Endothelial cell of umbilical vein (primary cell): ENCODE results near the gene TGFB1. TPM values are rescaled to one million over a fixed set of nuclear protein-coding genes. Genes with fewer than 3 reads are reported as not detected.
A peak's percentile ranks its signal among the peaks of the same experiment; 100 is the strongest.

Experiments
- BruUV-seq: library from RNA; stranded (reverse); fragments of 400-500 nt; replicated peaks from 2 replicates; lab custom pipeline; 2021; lab: Mats Ljungman, UMichigan
- CTCF ChIA-PET: fragments of 300-600, 350-600 bp; sonication (Branson Sonifier 250); formaldehyde crosslinking; loops from one replicate; lab custom pipeline; 2021; ENCODE audit warnings: antibody characterized with exemption, inconsistent platforms; lab: Charles Lee
- POLR2A ChIA-PET: fragments of 300-600, 350-600 bp; sonication (Branson Sonifier 250); formaldehyde crosslinking; loops from one replicate; lab custom pipeline; 2021; ENCODE audit warnings: antibody characterized with exemption, inconsistent platforms; lab: Charles Lee
- DNase-seq: peaks from one replicate; pipeline ENCODE4 v3.0.0-alpha.2; 2011; ENCODE audit warnings: low read depth, low spot score
- FAIRE-seq: peaks from 2 replicates; lab custom pipeline; 2011; peaks lifted over from hg19 to GRCh38; lab: Jason Lieb, UNC
- H2AFZ ChIP-seq: 2 replicates; pipeline ENCODE4 v1.6.0; 2012; ENCODE audit warnings: low read depth, low read length, control low read depth, inconsistent platforms
- H3K27ac ChIP-seq: 2 replicates; pipeline ENCODE4 v1.5.1; 2011; ENCODE audit warnings: low read depth, mild to moderate bottlenecking, control low read depth, low read length, moderate library complexity; ENCODE audit not compliant: insufficient read depth
- H3K27me3 ChIP-seq, 2 experiments: 2 replicates each; pipeline versions ENCODE4 v1.6.0 to v1.6.1; 2011; ENCODE audit warnings: low read length in 2 of 2, mixed read lengths in 1 of 2; ENCODE audit not compliant: control insufficient read depth in 2 of 2, insufficient read depth in 2 of 2
- H3K36me3 ChIP-seq, 2 experiments: 2 replicates in 1 of 2; 3 replicates in 1 of 2; pipeline ENCODE4 v1.5.1; 2011; ENCODE audit warnings: low read length in 2 of 2, mild to moderate bottlenecking in 1 of 2, moderate library complexity in 1 of 2; ENCODE audit not compliant: control insufficient read depth in 2 of 2, insufficient read depth in 2 of 2; ENCODE audit errors: extremely low read depth in 1 of 2
- H3K4me1 ChIP-seq: 3 replicates; pipeline ENCODE4 v1.5.1; 2011; ENCODE audit warnings: mild to moderate bottlenecking, low read length; ENCODE audit not compliant: control insufficient read depth, insufficient read depth; ENCODE audit errors: extremely low read depth
- H3K4me2 ChIP-seq: 2 replicates; pipeline ENCODE4 v1.6.1; 2011; ENCODE audit warnings: low read length, control low read depth, mixed read lengths; ENCODE audit not compliant: insufficient read depth
- H3K4me3 ChIP-seq, 3 experiments: fragments of 200-600 bp in 1 of 3; sonication (generic), shearing (Covaris generic) in 1 of 3; replicated peaks in 1 of 3; 2 replicates each; pipeline ENCODE4 v1.5.1; 2011 to 2016; ENCODE audit warnings: control low read depth in 3 of 3, low read length in 3 of 3, mild to moderate bottlenecking in 2 of 3, inconsistent platforms in 1 of 3, low read depth in 1 of 3, moderate library complexity in 1 of 3; ENCODE audit not compliant: insufficient read depth in 1 of 3
- H3K79me2 ChIP-seq: 2 replicates; pipeline ENCODE4 v1.6.0; 2012; ENCODE audit warnings: low read length, inconsistent platforms; ENCODE audit not compliant: control insufficient read depth, insufficient read depth
- H3K9ac ChIP-seq: replicated peaks from 2 replicates; pipeline ENCODE3; 2011; ENCODE audit warnings: low read length, control low read depth; ENCODE audit not compliant: insufficient read depth; ENCODE audit errors: extremely low read depth
- H3K9me1 ChIP-seq: replicated peaks from 3 replicates; pipeline ENCODE4 v1.6.0; 2011; ENCODE audit warnings: mild to moderate bottlenecking, low read length; ENCODE audit not compliant: control insufficient read depth, insufficient read depth; ENCODE audit errors: extremely low read depth
- H3K9me3 ChIP-seq: replicated peaks from 2 replicates; pipeline ENCODE4 v1.5.1; 2012; ENCODE audit warnings: low read length, inconsistent platforms; ENCODE audit not compliant: control insufficient read depth, insufficient read depth
- H4K20me1 ChIP-seq: replicated peaks from 2 replicates; pipeline ENCODE3; 2011; ENCODE audit warnings: mild to moderate bottlenecking, low read length; ENCODE audit not compliant: control insufficient read depth, insufficient read depth; ENCODE audit errors: extremely low read depth
- CTCF ChIP-seq, 2 donors: IDR thresholded peaks; 1 replicate in 1 of 2; 2 replicates in 1 of 2; pipeline ENCODE4 v1.5.1; 2011; ENCODE audit warnings: low read length in 2 of 2, mild to moderate bottlenecking in 2 of 2, moderate library complexity in 2 of 2, control low read depth in 1 of 2, inconsistent platforms in 1 of 2, low read depth in 1 of 2; ENCODE audit not compliant: insufficient read depth in 1 of 2; ENCODE audit errors: extremely low read depth in 1 of 2
- EZH2 ChIP-seq: IDR thresholded peaks from 2 replicates; pipeline ENCODE4 v1.6.1; 2012; ENCODE audit warnings: borderline replicate concordance, low read depth, mild to moderate bottlenecking, moderate library complexity, low read length, inconsistent platforms; ENCODE audit not compliant: severe bottlenecking
- FOS ChIP-seq: IDR thresholded peaks from 2 replicates; pipeline ENCODE4 v1.6.1; 2011; ENCODE audit warnings: mild to moderate bottlenecking, low read length, moderate library complexity, borderline replicate concordance; ENCODE audit not compliant: insufficient read depth
- GATA2 ChIP-seq: IDR thresholded peaks from 2 replicates; pipeline ENCODE4 v1.7.0; 2011; ENCODE audit warnings: low read depth, mild to moderate bottlenecking, moderate library complexity, mixed read lengths, low read length; ENCODE audit not compliant: insufficient read length, insufficient read depth
- JUN ChIP-seq: IDR thresholded peaks from 2 replicates; pipeline ENCODE4 v1.6.1; 2011; ENCODE audit warnings: borderline replicate concordance, low read depth; ENCODE audit not compliant: insufficient read length, insufficient read depth
- MYC ChIP-seq: IDR thresholded peaks from one replicate; pipeline ENCODE4 v1.6.1; 2011; ENCODE audit warnings: mild to moderate bottlenecking, low read depth, low read length
- POLR2A ChIP-seq: IDR thresholded peaks from 2 replicates; pipeline ENCODE4 v1.6.1; 2012; ENCODE audit warnings: low read depth, mild to moderate bottlenecking, control low read depth, low read length
- POLR2AphosphoS5 ChIP-seq: IDR thresholded peaks from 2 replicates; pipeline ENCODE4 v1.6.1; 2012; ENCODE audit warnings: low read depth, mild to moderate bottlenecking, control low read depth, low read length, moderate library complexity; ENCODE audit not compliant: insufficient read depth
- dilution Hi-C: fragments of 300-500 bp; cut with MboI; formaldehyde crosslinking; loops from one replicate; pipeline ENCODE4 v1.15.0; 2019; ENCODE audit warnings: low sequenced_read_pairs; ENCODE audit not compliant: extremely low pct_ligation_motif_present
- intact Hi-C: fragments of 100-400 bp; cut with micrococcal nuclease; formaldehyde crosslinking; loops from one replicate; pipeline ENCODE4 v1.10.0; 2022
- polyA plus RNA-seq, 4 experiments: library from polyadenylated mRNA; depleted of rRNA in 3 of 4; stranded (reverse) in 3 of 4; unstranded in 1 of 4; fragments of >200 nt; gene quantifications; 2 replicates each; pipeline versions ENCODE4 v1.2.1 to v1.2.3, GENCODE V29; 2011 to 2012; ENCODE audit warnings: missing spikeins in 1 of 4
- total RNA-seq: library from RNA; stranded (reverse); gene quantifications from 2 replicates; pipeline ENCODE4 v1.2.3, GENCODE V29; 2021
- TF ChIP-seq, protein P1 (sequence below): IDR thresholded peaks from 2 replicates; pipeline ENCODE4 v1.6.1; 2011; ENCODE audit not compliant: insufficient read depth, insufficient read length

Gene TGFB1
- total and polyA plus RNA-seq, 2 donors (not counting 3 experiments of a cell fraction or from before 2014, with no cell fraction given) = 64.4 to 250 TPM

GRCh38 chr19:41376241-41376997 lies 22.7 kb upstream of the TGFB1 start, which contains the start of gene TMEM91:
TMEM91 (plus strand) TSS chr19:41376533; CDS start chr19:41378310, 1,777 bp downstream.
- H3K9me1 ChIP-seq = no peaks in the 10 kb centered on the region
- peaks cover 6% of the 10 kb centered on the region for H3K79me2 ChIP-seq
- no peaks in the 10 kb centered on the region for H3K9me3 ChIP-seq
- peak; percentile 87 for FAIRE-seq
- peak within 1 kb of the TSS; percentile 82 for H2AFZ ChIP-seq
- intact Hi-C loops = no loop called here
- BruUV-seq = no TSS peak
- H3K4me3 ChIP-seq = peak within 1 kb of the TSS; percentile 31 to 69 (median 49)
- dilution Hi-C loops = no loop called here
- peaks cover 8% of the 10 kb centered on the region for H3K4me1 ChIP-seq
- ChIA-PET CTCF (interaction anchor here (1.2 kb wide), 1 partner anchor 63 kb away, joined by 3 read pairs; the partner anchor contains the start of gene DMAC2), POLR2A (no interaction called here)
- H4K20me1 ChIP-seq = no peaks in the 10 kb centered on the region
- H3K4me2 ChIP-seq = peak within 1 kb of the TSS; percentile 82
- no peak within 1 kb of the TSS for H3K27ac ChIP-seq
- H3K9ac ChIP-seq = peak within 1 kb of the TSS; percentile 50
- no peaks in the 10 kb centered on the region for H3K27me3 ChIP-seq
- no peaks in the 10 kb centered on the region for H3K36me3 ChIP-seq
- no peak for TF ChIP-seq CTCF (IDR thresholded peaks at IDR 0.05; ENCODE audit: extremely low read depth in 1 of 2, insufficient read depth in 1 of 2, low read depth in 1 of 2, low read length in 2 of 2)
- TF ChIP-seq, protein P1, sequence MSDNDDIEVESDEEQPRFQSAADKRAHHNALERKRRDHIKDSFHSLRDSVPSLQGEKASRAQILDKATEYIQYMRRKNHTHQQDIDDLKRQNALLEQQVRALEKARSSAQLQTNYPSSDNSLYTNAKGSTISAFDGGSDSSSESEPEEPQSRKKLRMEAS = no peak
- TF ChIP-seq FOS = no peak
- no peak for TF ChIP-seq EZH2
- no peak for TF ChIP-seq POLR2AphosphoS5
- TF ChIP-seq JUN = no peak
- TF ChIP-seq GATA2 = no peak
- TF ChIP-seq MYC = no peak
- no peak for TF ChIP-seq POLR2A
- DNase-seq = peak; percentile 34
